NCI-H2029 (cell line): Measurements from ENCODE around the gene PPIE.
A peak's percentile ranks its signal among the peaks of the same experiment; 100 is the strongest.

Experiments used
- DNase-seq: peaks from one replicate; lab custom pipeline; 2025; lab: John Stamatoyannopoulos, UW

The PPIE gene

GRCh38 chr1:39720094-39720999 is 18.3 kb upstream of the PPIE start:
- peak; percentile 99 for DNase-seq

GRCh38 chr1:39721664-39722063 is 17.0 kb upstream of the PPIE start:
- DNase-seq = no peak

- peak; percentile 52 for DNase-seq
Observed at GRCh38 chr1:39722495-39722894, 16.2 kb upstream of the PPIE start.

- DNase-seq = no peak
Observed at GRCh38 chr1:39726600-39726999, 12.1 kb upstream of the PPIE start.

GRCh38 chr1:39727221-39727931 is 11.3 kb upstream of the PPIE start:
- no peak for DNase-seq

- no peak for DNase-seq
Observed at GRCh38 chr1:39727932-39728317, 10.8 kb upstream of the PPIE start.

- no peak for DNase-seq
Observed at GRCh38 chr1:39729030-39729429, 9.7 kb upstream of the PPIE start.

- DNase-seq = no peak
Observed at GRCh38 chr1:39729842-39730241, 8.8 kb upstream of the PPIE start.

- DNase-seq = no peak
Observed at GRCh38 chr1:39732730-39733129, 6.0 kb upstream of the PPIE start.

- no peak for DNase-seq
Observed at GRCh38 chr1:39733161-39733560, 5.5 kb upstream of the PPIE start.

GRCh38 chr1:39735731-39736130 is 3.0 kb upstream of the PPIE start:
- peak; percentile 98 for DNase-seq

GRCh38 chr1:39737546-39738169 is 1.0 kb upstream of the PPIE start:
- DNase-seq = peak; percentile 100

- no peak for DNase-seq
Observed at GRCh38 chr1:39745016-39745670, 6.5 kb downstream of the PPIE start.

- DNase-seq = no peak
Observed at GRCh38 chr1:39751595-39751994, 12.9 kb downstream of the PPIE start.

- no peak for DNase-seq
Observed at GRCh38 chr1:39752703-39753102, 14.0 kb downstream of the PPIE start.

- DNase-seq = peak; percentile 91
Observed at GRCh38 chr1:39753132-39754025, 14.7 kb downstream of the PPIE start.

- DNase-seq = peak; percentile 96
Observed at GRCh38 chr1:39754026-39754570, 15.4 kb downstream of the PPIE start.

- no peak for DNase-seq
Observed at GRCh38 chr1:39754906-39755504, 16.3 kb downstream of the PPIE start.

- DNase-seq = no peak
Observed at GRCh38 chr1:39755965-39756659, 17.4 kb downstream of the PPIE start.

GRCh38 chr1:39757501-39757900 is 18.8 kb downstream of the PPIE start:
- DNase-seq = no peak
